CD4-positive, alpha-beta T cell treated with Interleukin-17A for 4 hours (primary cell): Measurements from ENCODE around the gene PRDM1.
A peak's percentile ranks its signal among the peaks of the same experiment; 100 is the strongest.

Experiments
- DNase-seq: peaks from one replicate; pipeline ENCODE4 v3.0.0-alpha.2; 2020; ENCODE audit warnings: mixed read lengths

The PRDM1 gene

DNA sequence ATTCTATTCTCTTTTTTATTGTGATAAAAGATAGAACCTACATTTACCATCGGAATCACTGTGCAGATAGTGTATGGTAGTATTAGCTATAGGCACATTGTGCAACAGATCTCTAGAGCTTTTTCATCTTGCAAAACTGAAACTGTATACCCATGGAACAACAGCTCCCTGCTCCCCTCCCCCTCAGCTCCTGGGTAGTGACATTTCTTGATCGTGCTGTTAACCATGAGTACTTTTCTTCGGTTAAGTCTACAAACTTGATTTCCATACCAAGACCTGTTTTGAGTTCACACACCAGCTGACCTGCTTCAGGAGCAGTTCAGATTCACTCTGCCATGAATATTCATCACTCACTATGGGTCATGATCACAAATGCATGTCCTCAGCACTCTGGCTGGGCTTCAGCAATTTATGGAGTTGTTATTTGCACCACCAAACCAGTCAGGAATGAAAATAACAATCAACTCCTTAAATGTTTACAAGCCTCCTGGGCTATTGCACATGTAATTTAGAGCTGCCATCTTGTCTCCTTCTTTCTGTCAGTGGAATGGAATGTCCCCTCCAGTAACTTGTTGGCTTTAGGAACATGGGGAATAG lies 32.8 kb downstream of the PRDM1 start:
- no peak for DNase-seq

- DNase-seq = no peak
These were observed 33.4 kb downstream of the PRDM1 start for GRCh38 chr6:106119546-106119945.

DNA sequence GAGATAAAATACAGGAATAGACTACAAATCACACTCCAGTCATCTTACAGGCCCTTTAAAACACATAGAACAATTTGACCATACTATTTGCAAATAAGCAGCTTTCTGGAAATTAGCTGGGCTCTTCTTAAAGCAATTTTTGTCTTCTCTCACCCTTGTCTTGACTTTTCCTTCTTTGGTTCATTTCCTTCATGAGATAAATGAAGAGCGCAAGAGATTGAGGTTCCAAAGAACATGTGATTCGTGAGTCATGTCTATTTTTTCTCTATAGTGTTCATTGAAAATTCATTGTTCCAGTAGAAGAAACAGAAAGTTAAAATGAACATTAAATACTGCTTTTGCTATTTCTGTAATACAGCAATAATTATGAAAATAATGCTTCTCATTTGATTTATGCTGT lies 33.9 kb downstream of the PRDM1 start:
- no peak for DNase-seq

GRCh38 chr6:106120406-106120805 lies 34.3 kb downstream of the PRDM1 start:
- DNase-seq = no peak

- DNase-seq = no peak
These were observed 36.3 kb downstream of the PRDM1 start for GRCh38 chr6:106122306-106122918.

DNA sequence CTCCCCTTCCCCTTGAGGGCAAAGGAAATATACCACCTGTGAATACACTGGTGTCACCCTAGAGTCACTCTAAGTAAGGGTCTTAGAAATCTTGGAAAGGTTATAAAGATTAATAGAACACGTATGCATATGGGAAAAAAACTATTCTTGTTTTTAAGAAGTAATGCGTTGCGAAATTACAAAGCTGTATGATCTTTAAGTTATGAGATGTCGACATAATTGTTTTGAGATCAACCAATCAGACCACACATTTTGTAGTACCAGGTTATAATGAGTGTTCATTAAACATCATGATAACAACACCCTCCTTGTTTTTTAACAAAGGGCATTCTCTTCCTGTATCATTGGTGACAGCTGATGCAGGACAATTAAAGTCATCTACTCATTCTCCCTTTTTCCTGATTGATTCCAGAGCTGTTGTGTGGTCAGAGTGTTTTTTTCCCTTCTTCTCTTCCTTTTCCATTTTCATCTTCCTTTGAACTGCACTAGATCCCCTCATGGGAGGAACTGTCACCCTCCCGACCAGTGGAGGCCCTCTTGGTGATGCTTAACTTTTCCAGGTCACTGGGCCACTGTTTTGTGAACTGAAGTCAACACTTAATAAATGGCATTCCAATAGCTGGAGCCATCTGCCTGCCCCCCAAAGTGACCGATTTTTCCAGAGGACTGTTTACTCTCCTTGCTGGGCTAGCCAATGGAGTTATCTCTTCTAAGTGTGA lies 37.0 kb downstream of the PRDM1 start:
- DNase-seq = no peak

DNA sequence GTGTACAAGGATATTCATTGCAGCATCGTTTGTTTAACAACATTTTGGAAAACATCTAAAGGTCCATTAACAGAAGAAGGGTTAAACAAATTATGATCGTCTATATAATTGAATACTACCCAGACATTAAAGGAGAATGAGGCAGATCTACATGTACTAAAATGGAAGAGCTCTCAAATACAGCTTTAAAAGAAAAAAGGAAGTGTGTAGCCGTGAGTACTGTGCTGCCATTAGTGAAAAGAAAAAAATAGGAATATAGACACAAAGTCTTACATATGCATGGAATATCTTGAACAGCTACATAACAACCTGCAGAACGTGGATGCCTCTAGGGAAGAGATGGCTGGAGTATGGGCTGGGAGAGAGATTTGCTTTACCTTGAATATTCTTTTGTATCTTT lies 37.9 kb downstream of the PRDM1 start:
- DNase-seq = no peak

DNA sequence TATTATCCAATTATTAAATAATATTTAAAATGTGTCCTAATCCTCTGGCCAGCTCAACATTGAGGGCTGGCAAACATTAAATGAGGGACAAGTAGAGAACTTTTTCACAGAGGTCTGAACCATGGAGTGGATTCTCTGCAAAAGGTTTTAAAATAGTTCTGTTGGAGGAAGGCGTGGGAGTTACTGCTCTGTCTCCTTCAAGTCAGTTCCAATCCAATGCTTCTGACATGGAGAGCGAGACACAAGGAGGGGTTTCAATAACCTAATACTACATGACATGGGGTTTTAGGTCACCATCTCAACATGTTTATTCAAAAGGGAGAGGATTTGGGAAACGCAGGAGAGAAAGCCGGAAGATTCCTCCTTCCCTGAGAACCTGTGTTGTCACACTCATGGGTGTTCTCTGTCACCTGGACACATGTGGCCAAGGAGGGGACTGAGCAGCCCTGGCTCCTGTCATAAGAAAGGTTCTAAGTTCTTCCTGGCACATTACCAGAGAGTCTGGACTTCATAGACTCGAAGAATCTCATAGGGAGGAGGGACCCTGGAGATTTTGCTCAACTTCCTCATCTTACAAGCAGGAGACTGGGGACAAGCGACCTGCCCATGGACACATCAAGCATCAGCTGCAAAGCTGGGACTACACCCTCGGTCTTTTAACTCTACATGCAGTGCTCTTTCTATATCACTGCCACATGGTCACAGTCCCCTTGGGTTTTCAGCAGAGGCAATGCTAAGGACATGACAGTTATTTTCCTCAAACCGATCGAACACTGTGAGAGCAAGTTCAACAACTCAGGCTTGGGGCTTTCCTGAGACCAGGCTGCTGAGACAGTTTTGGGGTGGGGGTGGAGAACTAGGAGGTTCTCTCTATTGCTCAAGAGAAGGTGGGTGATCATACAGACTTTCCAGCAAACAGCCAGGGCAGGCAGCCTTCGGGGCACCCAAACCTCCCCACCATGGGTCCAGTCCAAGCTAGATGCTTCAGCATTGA lies 38.6 kb downstream of the PRDM1 start:
- DNase-seq = no peak

- peak; percentile 63 for DNase-seq
These were observed 39.8 kb downstream of the PRDM1 start for GRCh38 chr6:106125925-106126435.

DNA sequence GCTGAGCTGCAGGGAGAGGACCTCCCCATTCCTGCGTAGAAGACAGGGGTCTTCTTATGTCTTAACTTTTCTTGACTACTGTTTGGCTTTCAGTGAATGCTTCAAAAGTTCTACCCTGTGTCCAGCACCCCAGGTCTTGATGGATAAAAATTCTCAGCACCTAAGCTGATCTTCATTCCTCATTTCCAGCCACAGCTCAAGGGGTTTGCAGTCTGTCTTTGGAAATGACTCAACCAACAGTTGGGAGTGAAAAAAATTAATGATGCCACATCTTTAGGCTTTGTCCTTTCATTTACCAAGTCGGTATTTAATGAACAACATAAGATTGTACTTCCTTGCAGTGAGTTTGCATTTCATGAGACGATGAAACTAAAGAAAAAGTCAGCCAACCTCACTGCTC lies 40.3 kb downstream of the PRDM1 start:
- DNase-seq = no peak

GRCh38 chr6:106128981-106129781 lies 43.0 kb downstream of the PRDM1 start:
- DNase-seq = no peak

DNA sequence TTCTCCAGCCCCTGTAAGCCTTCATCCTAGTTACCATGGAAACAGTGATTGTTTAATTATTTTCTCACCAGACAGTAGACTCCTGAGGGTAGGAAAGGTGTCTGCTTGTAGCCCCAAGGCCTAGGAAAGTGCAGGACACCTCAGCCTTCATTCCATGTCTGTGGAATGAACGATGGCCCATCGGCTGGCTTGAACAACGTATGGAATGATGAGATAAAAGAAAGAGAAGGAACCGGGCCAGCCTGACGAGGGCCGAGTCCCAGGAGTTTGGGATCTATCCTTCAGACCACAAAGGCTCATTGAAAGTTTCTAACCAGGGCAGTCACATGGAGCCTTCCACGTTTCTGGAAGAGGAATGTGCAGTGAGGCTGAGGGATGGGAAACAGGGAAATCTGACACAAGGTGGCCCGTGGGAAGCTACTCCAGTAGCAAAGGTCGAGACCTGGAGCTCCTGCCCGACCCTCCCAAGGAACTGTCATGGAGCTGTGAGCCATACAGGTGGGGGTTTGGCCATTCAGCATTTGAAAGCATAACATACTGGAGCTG lies 46.1 kb downstream of the PRDM1 start:
- no peak for DNase-seq

DNA sequence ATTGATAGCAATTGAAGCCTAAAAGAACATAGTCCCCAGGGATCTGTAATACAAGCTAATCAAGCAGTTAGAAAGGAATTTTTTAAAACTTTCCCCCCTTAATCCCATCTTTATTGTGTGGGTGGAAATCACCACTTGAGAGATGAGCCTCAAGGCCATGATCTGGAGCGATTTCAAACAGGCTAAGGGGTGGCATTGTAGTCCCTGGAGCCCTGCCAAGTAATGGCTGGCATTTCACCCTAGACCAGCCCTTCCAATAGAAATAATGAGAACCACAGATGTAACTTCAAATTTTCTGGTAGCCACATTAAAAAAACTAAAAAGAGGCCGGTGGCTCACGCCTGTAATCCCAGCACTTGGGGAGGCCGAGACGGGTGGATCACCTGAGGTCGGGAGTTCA lies 46.9 kb downstream of the PRDM1 start:
- no peak for DNase-seq

DNA sequence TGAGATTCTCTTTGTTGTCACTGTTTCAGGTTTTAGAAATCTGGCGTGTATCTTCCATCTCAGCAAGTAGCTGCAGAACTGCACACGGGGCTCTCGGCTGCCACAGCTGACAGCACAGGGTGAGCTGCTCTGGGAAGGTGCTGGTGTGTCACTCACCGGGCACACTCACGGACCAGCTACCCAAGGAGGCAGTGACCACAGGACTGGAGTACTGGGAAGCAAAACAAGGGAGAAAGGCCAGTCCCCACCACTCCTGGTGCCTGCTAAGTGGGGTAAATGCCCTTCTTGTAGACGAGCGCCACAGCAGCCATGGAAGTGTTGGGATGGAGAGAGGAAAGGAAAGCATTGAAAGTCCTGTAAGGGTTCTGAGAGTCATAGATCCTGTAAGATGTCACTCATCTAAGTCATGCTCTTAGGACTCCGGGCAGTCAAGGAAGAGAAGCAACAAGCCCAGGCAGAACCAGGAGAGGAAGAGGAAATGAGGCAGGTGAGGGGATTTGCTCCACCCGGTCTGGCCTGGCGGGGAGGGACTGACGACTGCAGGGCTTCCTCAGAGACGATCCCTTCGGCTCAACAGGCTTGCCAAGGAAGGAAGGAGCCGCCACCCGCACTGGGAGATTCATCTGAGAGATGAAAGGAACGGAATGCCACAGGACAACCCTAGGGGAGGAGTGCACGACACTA lies 48.1 kb downstream of the PRDM1 start:
- no peak for DNase-seq

DNA sequence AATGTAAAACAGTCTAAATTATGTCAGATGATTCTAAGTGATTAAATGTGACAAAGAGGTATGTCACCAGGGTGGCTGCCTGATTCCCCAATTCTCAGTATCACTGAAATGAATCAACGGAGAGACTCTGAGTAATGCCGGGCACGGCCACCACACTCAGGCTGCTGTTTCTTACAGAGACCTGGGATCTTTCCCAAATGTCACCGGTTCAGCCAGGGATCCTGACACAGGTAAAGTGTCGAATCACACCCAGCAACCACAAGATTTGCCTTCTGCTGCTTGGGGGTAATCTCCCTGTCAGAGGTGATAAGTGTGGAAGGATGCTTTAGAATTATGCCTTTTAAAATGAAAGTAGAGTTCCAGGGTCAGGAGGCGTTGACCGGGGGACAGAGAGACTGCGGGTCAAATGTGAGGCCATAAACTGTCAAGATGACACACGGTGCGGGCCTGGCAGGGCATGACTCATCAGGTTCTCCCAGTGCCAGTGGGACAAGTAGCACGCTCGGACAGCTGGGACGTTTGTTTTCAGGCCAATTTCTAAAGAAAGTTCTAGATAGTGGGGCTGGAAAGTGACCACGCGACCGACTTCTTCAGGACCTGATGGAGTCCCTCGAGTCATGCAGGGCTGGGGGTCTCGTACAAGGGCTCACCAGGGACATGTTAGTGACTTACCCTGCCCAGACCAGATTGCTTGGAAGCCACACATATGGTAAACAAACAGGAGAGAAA lies 48.9 kb downstream of the PRDM1 start:
- no peak for DNase-seq

GRCh38 chr6:106135911-106136571 lies 49.9 kb downstream of the PRDM1 start:
- DNase-seq = no peak

DNA sequence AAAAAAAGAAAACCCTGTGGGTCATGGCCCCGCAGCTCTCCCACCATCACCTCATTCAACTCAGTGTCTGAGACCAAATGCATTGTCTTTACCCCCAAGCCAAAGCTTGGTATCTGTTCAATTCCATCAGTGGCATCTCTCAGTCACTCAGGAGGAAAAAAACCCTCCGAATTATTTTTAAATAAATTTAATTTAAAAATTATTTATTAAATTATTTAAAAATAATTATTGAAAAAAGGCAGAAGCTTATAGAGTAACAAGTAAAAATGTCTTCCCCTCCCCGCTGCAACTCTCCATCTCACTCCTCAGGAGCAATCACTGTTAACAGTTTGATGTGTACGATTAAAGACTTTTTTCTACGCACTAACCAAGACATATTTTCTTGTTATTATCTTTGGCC lies 50.7 kb downstream of the PRDM1 start:
- DNase-seq = no peak

- no peak for DNase-seq
These were observed 52.0 kb downstream of the PRDM1 start for GRCh38 chr6:106138151-106138550.

- DNase-seq = peak; percentile 49
These were observed 55.5 kb downstream of the PRDM1 start for GRCh38 chr6:106141441-106142237.
